Measurements from ENCODE around the gene COL3A1.
A peak's percentile ranks its signal among the peaks of the same experiment; 100 is the strongest.

COL3A1 gene

DNA sequence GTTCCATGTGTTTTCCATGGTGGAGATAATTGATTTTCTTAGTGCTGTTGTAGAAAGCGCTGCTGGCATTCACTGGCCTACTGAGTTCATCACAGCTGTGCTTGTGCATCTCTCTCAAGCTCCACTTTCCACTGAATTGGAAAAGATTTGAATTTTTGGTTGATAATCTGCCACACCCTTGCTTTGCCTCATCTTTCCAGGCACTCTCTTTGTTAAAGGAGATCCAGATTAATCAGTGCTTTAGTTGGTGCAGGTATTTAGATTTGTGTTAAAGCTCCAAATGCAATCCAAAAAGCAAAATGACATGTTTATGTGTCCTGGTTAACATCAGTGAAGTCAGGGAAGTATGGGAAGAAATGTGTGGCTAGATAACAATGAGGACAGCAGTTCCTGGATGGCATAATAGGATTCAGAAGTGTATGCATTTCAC, 2.7 kb upstream of the COL3A1 start:
- H4K20me1 ChIP-seq (ENCODE audit: insufficient read depth, low read length, poor library complexity, severe bottlenecking) = no peaks in the 10 kb centered on the region
- no peak overlapping the region for H3K4me2 ChIP-seq (ENCODE audit: low read depth, low read length, poor library complexity, severe bottlenecking)
- H2AFZ ChIP-seq (ENCODE audit: low read length) = no peak overlapping the region
- H3K9me2 ChIP-seq (replicated peaks; ENCODE audit: low read depth, low read length) = no peaks in the 10 kb centered on the region
- H3K27me3 ChIP-seq (ENCODE audit: insufficient read depth, low read length, poor library complexity, severe bottlenecking) = no peaks in the 10 kb centered on the region
- no peak overlapping the region for H3K4me3 ChIP-seq (ENCODE audit: low read length, poor library complexity, severe bottlenecking)
- no peaks in the 10 kb centered on the region for H3K79me2 ChIP-seq (ENCODE audit: insufficient read depth, low read length)
- no peaks in the 10 kb centered on the region for H3K36me3 ChIP-seq (ENCODE audit: insufficient read depth, low read length)
- TF ChIP-seq, protein P1, sequence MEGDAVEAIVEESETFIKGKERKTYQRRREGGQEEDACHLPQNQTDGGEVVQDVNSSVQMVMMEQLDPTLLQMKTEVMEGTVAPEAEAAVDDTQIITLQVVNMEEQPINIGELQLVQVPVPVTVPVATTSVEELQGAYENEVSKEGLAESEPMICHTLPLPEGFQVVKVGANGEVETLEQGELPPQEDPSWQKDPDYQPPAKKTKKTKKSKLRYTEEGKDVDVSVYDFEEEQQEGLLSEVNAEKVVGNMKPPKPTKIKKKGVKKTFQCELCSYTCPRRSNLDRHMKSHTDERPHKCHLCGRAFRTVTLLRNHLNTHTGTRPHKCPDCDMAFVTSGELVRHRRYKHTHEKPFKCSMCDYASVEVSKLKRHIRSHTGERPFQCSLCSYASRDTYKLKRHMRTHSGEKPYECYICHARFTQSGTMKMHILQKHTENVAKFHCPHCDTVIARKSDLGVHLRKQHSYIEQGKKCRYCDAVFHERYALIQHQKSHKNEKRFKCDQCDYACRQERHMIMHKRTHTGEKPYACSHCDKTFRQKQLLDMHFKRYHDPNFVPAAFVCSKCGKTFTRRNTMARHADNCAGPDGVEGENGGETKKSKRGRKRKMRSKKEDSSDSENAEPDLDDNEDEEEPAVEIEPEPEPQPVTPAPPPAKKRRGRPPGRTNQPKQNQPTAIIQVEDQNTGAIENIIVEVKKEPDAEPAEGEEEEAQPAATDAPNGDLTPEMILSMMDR (conservative IDR thresholded peaks at IDR 0.05; ENCODE audit: low read length) = no peak
- TF ChIP-seq EZH2phosphoT487 (IDR thresholded peaks at IDR 0.05; ENCODE audit: borderline replicate concordance) = no peak
- H3K4me1 ChIP-seq (ENCODE audit: insufficient read depth, low read length, poor library complexity, severe bottlenecking) = peaks cover 7% of the 10 kb centered on the region
- H3K9ac ChIP-seq (ENCODE audit: low read depth, low read length, poor library complexity, severe bottlenecking) = no peak overlapping the region
- H3K9me3 ChIP-seq (ENCODE audit: insufficient read depth, low read depth, low read length) = no peaks in the 10 kb centered on the region
- no peaks in the 10 kb centered on the region for H3F3A ChIP-seq (ENCODE audit: low read depth)

DNA sequence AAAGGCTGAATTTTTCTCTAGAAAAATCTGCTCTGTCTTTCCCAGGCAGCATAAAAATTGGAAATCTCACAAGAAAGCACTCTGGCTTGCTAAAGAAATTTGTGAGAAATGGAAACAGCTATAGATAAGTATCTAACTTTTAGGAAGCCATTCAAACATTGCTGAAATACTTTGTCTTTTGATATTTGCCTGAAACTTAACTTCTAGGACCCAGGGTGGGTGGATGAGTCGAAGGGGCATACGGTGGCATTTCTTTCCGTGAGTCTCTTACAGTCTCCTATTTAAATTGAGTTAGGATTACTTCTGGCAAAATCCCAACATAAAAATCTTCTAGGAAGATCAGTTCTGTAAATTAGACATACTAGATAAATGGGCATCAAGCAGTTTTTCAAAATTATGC, 532 bp upstream of the COL3A1 start:
- TF ChIP-seq, protein P1 (conservative IDR thresholded peaks at IDR 0.05; ENCODE audit: low read length) = no peak
- TF ChIP-seq EZH2phosphoT487 (IDR thresholded peaks at IDR 0.05; ENCODE audit: borderline replicate concordance) = no peak
- H3K79me2 ChIP-seq (ENCODE audit: insufficient read depth, low read length) = no peaks in the 10 kb centered on the region
- no peaks in the 10 kb centered on the region for H3K9me3 ChIP-seq (ENCODE audit: insufficient read depth, low read depth, low read length)
- H3F3A ChIP-seq (ENCODE audit: low read depth) = no peaks in the 10 kb centered on the region
- H3K9ac ChIP-seq (ENCODE audit: low read depth, low read length, poor library complexity, severe bottlenecking) = no peak overlapping the region
- no peaks in the 10 kb centered on the region for H4K20me1 ChIP-seq (ENCODE audit: insufficient read depth, low read length, poor library complexity, severe bottlenecking)
- H3K4me2 ChIP-seq (ENCODE audit: low read depth, low read length, poor library complexity, severe bottlenecking) = no peak overlapping the region
- H3K27me3 ChIP-seq (ENCODE audit: insufficient read depth, low read length, poor library complexity, severe bottlenecking) = no peaks in the 10 kb centered on the region
- H3K9me2 ChIP-seq (replicated peaks; ENCODE audit: low read depth, low read length) = no peaks in the 10 kb centered on the region
- H3K4me3 ChIP-seq (ENCODE audit: low read length, poor library complexity, severe bottlenecking) = no peak overlapping the region
- no peaks in the 10 kb centered on the region for H3K36me3 ChIP-seq (ENCODE audit: insufficient read depth, low read length)
- H2AFZ ChIP-seq (ENCODE audit: low read length) = no peak overlapping the region
- H3K4me1 ChIP-seq (ENCODE audit: insufficient read depth, low read length, poor library complexity, severe bottlenecking) = peaks cover 15% of the 10 kb centered on the region

DNA sequence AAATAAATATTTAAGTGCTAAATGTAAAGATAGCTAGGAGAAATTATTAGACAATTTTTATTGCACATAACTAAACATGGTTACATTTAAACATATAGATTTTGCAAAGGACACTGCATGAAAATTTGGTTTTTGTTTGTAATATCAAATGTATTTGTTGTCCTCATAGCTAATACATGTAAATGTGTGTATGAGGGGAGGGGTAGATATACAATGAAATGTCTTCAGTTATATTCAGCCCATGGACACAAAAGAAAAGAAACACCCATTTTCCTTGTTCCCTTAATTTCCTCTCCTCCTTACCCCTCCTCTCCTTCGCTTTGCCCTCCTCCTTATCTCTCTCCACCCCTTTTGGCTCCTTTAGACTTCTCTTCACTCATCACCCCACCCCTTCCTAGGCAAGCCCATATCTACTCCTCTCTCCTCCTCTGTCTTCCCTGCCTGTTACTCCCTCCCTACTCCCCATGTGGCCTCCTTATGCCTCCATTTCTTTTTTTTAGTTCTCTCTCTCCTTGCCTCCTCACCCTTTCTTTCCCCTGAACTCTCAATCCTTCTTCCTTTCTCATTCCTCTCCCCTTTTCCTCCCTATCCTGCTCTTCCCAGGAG, 1.4 kb downstream of the COL3A1 start:
- Histone ChIP-seq H3K9ac (ENCODE audit: low read depth, low read length, poor library complexity, severe bottlenecking) (no peak overlapping the region), H3K36me3 (ENCODE audit: insufficient read depth, low read length) (no peaks in the 10 kb centered on the region), H3K79me2 (ENCODE audit: insufficient read depth, low read length) (no peaks in the 10 kb centered on the region), H3F3A (ENCODE audit: low read depth) (no peaks in the 10 kb centered on the region), H3K9me3 (ENCODE audit: insufficient read depth, low read depth, low read length) (no peaks in the 10 kb centered on the region), H3K9me2 (replicated peaks; ENCODE audit: low read depth, low read length) (no peaks in the 10 kb centered on the region), H4K20me1 (ENCODE audit: insufficient read depth, low read length, poor library complexity, severe bottlenecking) (no peaks in the 10 kb centered on the region), H3K4me3 (ENCODE audit: low read length, poor library complexity, severe bottlenecking) (no peak overlapping the region), H2AFZ (ENCODE audit: low read length) (peak overlapping the region; percentile 71), H3K27me3 (ENCODE audit: insufficient read depth, low read length, poor library complexity, severe bottlenecking) (no peaks in the 10 kb centered on the region), H3K4me1 (ENCODE audit: insufficient read depth, low read length, poor library complexity, severe bottlenecking) (peaks cover 24% of the 10 kb centered on the region), H3K4me2 (ENCODE audit: low read depth, low read length, poor library complexity, severe bottlenecking) (no peak overlapping the region)
- TF ChIP-seq EZH2phosphoT487 (IDR thresholded peaks at IDR 0.05; ENCODE audit: borderline replicate concordance) = no peak
- TF ChIP-seq, protein P1 (conservative IDR thresholded peaks at IDR 0.05; ENCODE audit: low read length) = no peak

Measured in Loucy (cell line).